ENCODE data around the gene IRX6.

The IRX6 gene

GRCh38 chr16:55323637-55324271 is at the start of gene IRX6:
Gene IRX6, plus strand, starts transcription at chr16:55324203. Its CDS starts 889 bp downstream, at chr16:55325092.
- DNase-seq = no peak

GRCh38 chr16:55274391-55274790 is 49.6 kb upstream of the IRX6 start:
- no peak for DNase-seq

- DNase-seq = no peak
Observed at GRCh38 chr16:55275167-55275566, 48.8 kb upstream of the IRX6 start.

- DNase-seq = no peak
Observed at GRCh38 chr16:55275869-55276268, 48.1 kb upstream of the IRX6 start.

GRCh38 chr16:55277536-55277935 is 46.5 kb upstream of the IRX6 start:
- DNase-seq = no peak

- DNase-seq = no peak
Observed at GRCh38 chr16:55279598-55279997, 44.4 kb upstream of the IRX6 start.

GRCh38 chr16:55280587-55280986 is 43.4 kb upstream of the IRX6 start:
- no peak for DNase-seq

GRCh38 chr16:55282441-55282840 is 41.6 kb upstream of the IRX6 start:
- no peak for DNase-seq

GRCh38 chr16:55283812-55284717 is 39.9 kb upstream of the IRX6 start:
- DNase-seq = no peak

- DNase-seq = no peak
Observed at GRCh38 chr16:55284718-55285099, 39.3 kb upstream of the IRX6 start.

GRCh38 chr16:55285586-55285985 is 38.4 kb upstream of the IRX6 start:
- DNase-seq = no peak

- DNase-seq = no peak
Observed at GRCh38 chr16:55289353-55289752, 34.6 kb upstream of the IRX6 start.

- no peak for DNase-seq
Observed at GRCh38 chr16:55291847-55292246, 32.2 kb upstream of the IRX6 start.

GRCh38 chr16:55292491-55292890 is 31.5 kb upstream of the IRX6 start:
- DNase-seq = no peak

GRCh38 chr16:55294129-55294528 is 29.9 kb upstream of the IRX6 start:
- no peak for DNase-seq

- no peak for DNase-seq
Observed at GRCh38 chr16:55294931-55295342, 29.1 kb upstream of the IRX6 start.

GRCh38 chr16:55297062-55297909 is 26.7 kb upstream of the IRX6 start:
- no peak for DNase-seq

- no peak for DNase-seq
Observed at GRCh38 chr16:55297910-55298479, 26.0 kb upstream of the IRX6 start.

- DNase-seq = no peak
Observed at GRCh38 chr16:55301385-55302008, 22.5 kb upstream of the IRX6 start.

- DNase-seq = no peak
Observed at GRCh38 chr16:55302635-55303034, 21.4 kb upstream of the IRX6 start.

GRCh38 chr16:55308973-55309372 is 15.0 kb upstream of the IRX6 start:
- no peak for DNase-seq

- no peak for DNase-seq
Observed at GRCh38 chr16:55322327-55322726, 1.7 kb upstream of the IRX6 start.

Data from amniotic stem cell (primary cell).